AG08396 (cell line): ENCODE data around the gene MAD1L1.
"Not testable (repeated sequence)": the region's sequence is repeated elsewhere in the genome, so short reads cannot be mapped to it uniquely, and the experiment has no call there.

Experiments
- DNase-seq: peaks from one replicate; pipeline ENCODE4 v3.0.0; 2012; ENCODE audit warnings: low spot score, mixed read lengths

MAD1L1 gene

GRCh38 chr7:1817061-1817712 lies 415.6 kb downstream of the MAD1L1 start:
- no peak for DNase-seq

- not testable (repeated sequence) for DNase-seq
These were observed 416.3 kb downstream of the MAD1L1 start for GRCh38 chr7:1816451-1816850.

- not testable (repeated sequence) for DNase-seq
These were observed 417.0 kb downstream of the MAD1L1 start for GRCh38 chr7:1815551-1816281.

GRCh38 chr7:1815051-1815481 lies 417.7 kb downstream of the MAD1L1 start:
- DNase-seq: no peak

GRCh38 chr7:1814089-1814811 lies 418.5 kb downstream of the MAD1L1 start:
- no peak for DNase-seq

- DNase-seq: no peak
These were observed 419.2 kb downstream of the MAD1L1 start for GRCh38 chr7:1813394-1814088.

- DNase-seq: peak; percentile 41
These were observed 420.0 kb downstream of the MAD1L1 start for GRCh38 chr7:1812509-1813393.

- peak; percentile 36 for DNase-seq
These were observed 420.8 kb downstream of the MAD1L1 start for GRCh38 chr7:1811850-1812508.

- peak; percentile 30 for DNase-seq
These were observed 421.5 kb downstream of the MAD1L1 start for GRCh38 chr7:1810961-1811849.

GRCh38 chr7:1810521-1810920 lies 422.2 kb downstream of the MAD1L1 start:
- peak; percentile 25 for DNase-seq

- DNase-seq: no peak
These were observed 423.0 kb downstream of the MAD1L1 start for GRCh38 chr7:1809601-1810258.

- DNase-seq: no peak
These were observed 423.7 kb downstream of the MAD1L1 start for GRCh38 chr7:1809070-1809469.

GRCh38 chr7:1807821-1808600 lies 424.7 kb downstream of the MAD1L1 start:
- DNase-seq: no peak

GRCh38 chr7:1806354-1806753 lies 426.4 kb downstream of the MAD1L1 start:
- DNase-seq: no peak

- DNase-seq: no peak
These were observed 428.4 kb downstream of the MAD1L1 start for GRCh38 chr7:1804310-1804709.

GRCh38 chr7:1802899-1803298 lies 429.8 kb downstream of the MAD1L1 start:
- no peak for DNase-seq

GRCh38 chr7:1800902-1801301 lies 431.8 kb downstream of the MAD1L1 start:
- DNase-seq: no peak

- DNase-seq: no peak
These were observed 434.6 kb downstream of the MAD1L1 start for GRCh38 chr7:1798191-1798590.
